Testis (tissue), 2 donors: ENCODE results near the gene PIGW.

Experiments
- CTCF ChIP-seq, 3 experiments: fragments of 450-650 bp in 2 of 3; fragments of 200-600 bp in 1 of 3; sonication (generic) in 1 of 3; IDR thresholded peaks; one replicate each; pipeline ENCODE4 v1.5.1; 2016 to 2019; ENCODE audit warnings: antibody characterized with exemption in 3 of 3, mild to moderate bottlenecking in 2 of 3, moderate library complexity in 1 of 3
- POLR2A ChIP-seq: fragments of 450-650 bp; IDR thresholded peaks from one replicate; pipeline ENCODE4 v1.6.1; 2017; ENCODE audit warnings: antibody characterized with exemption, mild to moderate bottlenecking, moderate library complexity

DNA sequence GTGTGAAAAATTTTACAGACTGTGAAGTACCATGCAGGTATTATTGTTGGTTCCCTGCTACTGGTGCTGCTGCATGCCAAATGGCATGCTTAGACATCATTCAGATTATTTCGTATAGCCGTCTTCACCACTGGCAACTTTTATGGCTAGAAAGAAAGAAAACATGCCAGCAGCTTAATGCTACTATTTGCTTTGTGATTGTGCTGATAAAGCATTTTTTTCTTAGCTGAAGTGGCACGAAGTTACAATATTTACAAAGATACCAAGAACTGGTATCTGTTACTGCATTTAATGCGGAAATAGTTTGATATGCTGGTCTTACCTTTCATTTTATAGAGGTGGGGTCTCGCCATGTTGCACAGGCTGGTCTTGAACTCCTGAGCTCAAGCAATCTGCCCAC, 40.1 kb upstream of the PIGW start:
- TF ChIP-seq CTCF (IDR thresholded peaks at IDR 0.05): no peak
- no peak for TF ChIP-seq POLR2A
